HG03025 (cell line): ENCODE data around the gene ALK.

Experiments
- ATAC-seq: cut with Tn5 transposase; IDR thresholded peaks from one replicate; pipeline ENCODE4 v1.9.1; 2021; ENCODE audit warnings: mild to moderate bottlenecking, moderate library complexity; ENCODE audit not compliant: unreplicated experiment, low FRiP score

The ALK gene

GRCh38 chr2:29664578-29664977 is 256.8 kb downstream of the ALK start:
- ATAC-seq = no peak

GRCh38 chr2:29663268-29663667 is 258.1 kb downstream of the ALK start:
- no peak for ATAC-seq

- no peak for ATAC-seq
These were observed 258.5 kb downstream of the ALK start for GRCh38 chr2:29662861-29663260.

DNA sequence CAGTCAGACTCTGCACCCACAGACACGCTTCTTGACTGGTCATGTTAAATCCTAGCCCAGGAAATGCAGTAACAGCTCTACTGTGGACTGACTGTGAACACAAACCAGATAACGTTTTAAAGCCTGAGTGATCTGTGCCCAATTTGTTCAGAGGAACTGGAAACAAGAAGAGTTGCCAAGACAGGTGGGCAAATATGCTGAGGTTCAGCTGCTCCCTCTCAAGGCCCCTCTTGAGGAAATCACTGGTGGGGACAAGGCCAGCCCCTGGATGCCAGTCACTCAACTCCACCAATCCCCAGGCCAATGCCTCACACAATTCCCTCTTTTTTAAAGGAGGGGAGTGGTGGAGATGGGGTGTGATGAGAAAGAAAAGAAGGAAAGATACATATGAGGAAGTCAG is 261.2 kb downstream of the ALK start:
- ATAC-seq = no peak

DNA sequence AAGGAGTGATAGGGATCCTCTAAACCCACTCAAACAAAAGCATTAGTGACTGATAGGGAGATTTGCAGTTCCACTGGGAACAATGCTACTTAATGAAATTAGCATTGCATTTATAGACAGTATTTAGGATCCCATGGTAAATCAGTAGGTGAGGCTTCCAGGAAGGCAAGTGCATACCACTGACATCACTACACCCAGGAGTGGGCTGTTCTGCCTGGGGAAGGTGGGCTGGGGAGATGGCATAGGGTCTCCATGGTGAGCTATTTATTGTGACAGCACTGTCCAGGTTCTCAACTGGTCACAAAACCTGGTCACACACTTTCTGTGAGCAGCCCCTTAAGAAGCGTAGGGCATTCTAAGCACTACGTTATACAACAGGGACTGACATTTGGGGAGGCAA is 262.2 kb downstream of the ALK start:
- ATAC-seq = no peak

GRCh38 chr2:29657674-29658073 is 263.7 kb downstream of the ALK start:
- no peak for ATAC-seq

- no peak for ATAC-seq
These were observed 265.8 kb downstream of the ALK start for GRCh38 chr2:29655391-29656086.

- no peak for ATAC-seq
These were observed 270.7 kb downstream of the ALK start for GRCh38 chr2:29650631-29651097.

GRCh38 chr2:29644949-29645348 is 276.4 kb downstream of the ALK start:
- ATAC-seq = no peak

GRCh38 chr2:29643196-29643595 is 278.2 kb downstream of the ALK start:
- ATAC-seq = no peak

DNA sequence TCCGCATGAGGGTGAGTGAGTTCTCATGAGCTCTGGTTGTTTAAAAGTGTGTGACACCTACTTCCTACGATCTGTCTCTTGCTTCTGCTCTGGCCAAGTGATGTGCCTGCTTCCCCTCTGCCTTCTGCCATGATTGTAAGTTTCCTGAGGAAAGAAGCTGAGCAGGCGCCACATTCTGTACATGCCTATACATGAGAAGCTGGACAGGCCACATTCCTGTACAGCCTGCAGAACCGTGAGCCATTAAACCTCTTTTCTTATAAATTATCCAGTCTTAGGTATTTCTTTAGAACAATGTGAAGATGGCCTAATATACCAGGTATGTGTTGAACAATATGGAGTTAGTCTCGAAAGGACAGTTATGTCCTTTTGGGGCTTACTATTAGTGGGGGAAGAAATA is 281.0 kb downstream of the ALK start:
- ATAC-seq = no peak

DNA sequence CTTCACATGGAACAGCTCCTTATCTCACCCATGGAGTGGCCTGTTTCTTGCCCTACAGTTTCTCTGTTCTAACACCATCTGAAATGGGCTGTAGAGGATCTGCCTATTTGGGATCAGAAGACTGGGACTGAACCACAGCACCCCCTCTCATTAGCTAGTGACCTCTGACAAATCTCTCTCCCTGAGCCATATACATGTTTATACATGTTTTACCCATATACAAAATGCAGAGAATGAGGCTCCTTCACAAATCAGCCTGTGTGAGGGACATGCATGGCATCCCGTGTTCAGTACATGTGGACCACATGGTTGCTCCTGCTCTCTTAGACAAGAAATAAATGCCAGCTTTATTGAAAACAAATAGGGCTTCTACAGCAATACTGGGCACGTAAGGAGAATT is 282.7 kb downstream of the ALK start:
- ATAC-seq = no peak

- ATAC-seq = no peak
These were observed 286.5 kb downstream of the ALK start for GRCh38 chr2:29634916-29635315.

DNA sequence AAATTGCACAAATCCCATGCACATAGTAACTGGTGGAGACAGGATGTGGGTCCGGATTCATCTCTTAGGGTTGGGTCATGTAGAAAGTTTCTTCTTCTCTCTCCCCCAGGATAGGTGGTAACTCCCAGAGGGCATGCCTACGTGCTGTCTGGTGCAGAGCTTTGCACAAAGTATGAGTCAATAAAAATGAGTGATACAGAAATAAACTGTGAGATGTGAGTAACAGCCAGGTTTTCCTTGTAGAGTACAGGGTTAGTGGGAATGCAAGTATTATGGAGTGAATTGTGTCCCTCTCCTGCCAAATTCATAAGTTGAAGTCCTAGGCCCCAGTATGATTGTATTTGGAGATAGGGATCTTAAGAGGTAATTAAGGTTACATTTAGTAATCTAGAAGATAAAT is 289.4 kb downstream of the ALK start:
- ATAC-seq = no peak

DNA sequence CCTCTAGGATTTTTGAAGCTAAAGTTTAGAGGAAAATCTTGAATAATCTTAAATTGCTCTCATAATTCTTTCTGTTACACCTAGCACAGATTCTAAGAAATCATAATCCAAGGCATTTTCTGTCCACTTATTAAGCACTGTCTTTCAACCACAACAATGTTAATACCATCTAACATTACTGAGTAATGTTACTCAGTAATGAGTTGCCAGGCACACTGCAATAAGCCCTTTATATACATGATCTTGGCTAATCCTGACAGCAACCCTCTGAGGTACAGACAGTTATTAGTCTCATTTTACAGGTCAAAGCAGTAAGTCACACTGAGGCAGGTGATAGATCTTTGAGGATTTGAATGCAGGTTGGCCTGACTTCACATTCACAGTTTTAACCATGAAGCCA is 291.9 kb downstream of the ALK start:
- ATAC-seq = no peak

DNA sequence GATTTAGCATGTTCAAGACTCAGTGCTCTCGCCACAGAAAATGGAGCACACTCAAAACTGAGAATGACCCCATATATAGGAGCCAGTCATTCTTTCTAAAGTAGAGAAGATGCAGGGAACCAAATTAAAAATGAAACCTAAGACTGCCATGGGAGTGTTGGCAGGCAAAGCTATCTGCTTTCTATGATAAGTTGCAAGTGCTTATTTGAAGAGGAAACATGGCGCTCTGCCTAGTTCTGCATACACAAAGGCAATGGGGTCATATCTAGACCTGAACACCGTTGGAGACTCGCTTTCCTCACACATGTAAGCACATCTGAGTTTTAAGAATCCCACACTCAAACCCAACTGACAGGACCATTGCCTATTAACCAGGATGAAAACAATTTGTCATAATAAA is 292.5 kb downstream of the ALK start:
- no peak for ATAC-seq

- ATAC-seq = no peak
These were observed 293.2 kb downstream of the ALK start for GRCh38 chr2:29628108-29628745.

- no peak for ATAC-seq
These were observed 294.1 kb downstream of the ALK start for GRCh38 chr2:29627279-29627711.

DNA sequence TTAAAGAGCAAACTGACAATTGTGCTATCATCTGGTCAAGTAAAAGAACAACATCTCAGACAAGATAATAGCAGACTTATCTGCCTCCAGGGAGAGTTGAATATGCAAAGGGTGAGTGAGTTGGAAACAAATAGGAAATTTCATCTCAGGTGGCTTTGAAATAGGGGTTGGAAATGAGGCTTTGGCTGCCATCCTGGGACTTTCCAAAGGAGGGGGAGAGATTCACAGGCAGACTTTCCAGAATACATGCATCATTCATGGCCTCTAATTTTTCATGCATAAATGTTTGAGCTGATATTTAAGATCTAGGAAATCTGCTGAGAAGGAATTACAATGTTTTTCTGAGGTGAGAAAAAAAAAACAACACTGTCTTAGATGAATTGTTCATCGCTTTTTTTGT is 300.5 kb downstream of the ALK start:
- no peak for ATAC-seq

- ATAC-seq = no peak
These were observed 301.7 kb downstream of the ALK start for GRCh38 chr2:29619689-29620088.

GRCh38 chr2:29618024-29618423 is 303.4 kb downstream of the ALK start:
- no peak for ATAC-seq

DNA sequence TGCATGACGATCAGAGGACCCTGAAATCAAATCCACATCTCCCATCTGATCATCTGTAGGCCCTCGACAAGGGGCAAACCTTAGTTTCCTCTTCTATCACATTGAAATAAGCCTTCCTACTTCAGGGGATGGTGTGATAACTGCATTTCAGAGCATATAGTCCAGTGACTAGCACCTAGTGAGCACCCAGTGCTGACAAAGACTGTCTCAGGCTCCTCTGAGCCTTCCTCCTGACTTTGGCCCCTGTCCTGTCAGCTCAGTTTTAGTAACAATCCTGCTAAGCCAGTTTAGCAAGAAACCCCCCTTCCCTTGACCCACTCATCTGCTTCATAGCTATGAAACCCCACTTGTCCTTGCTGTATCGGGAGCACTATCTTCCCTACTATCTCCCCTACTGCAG is 304.0 kb downstream of the ALK start:
- ATAC-seq = no peak
